NCI-H2196 treated with DMSO at 0.1 percent for 48 hours (cell line): Measurements from ENCODE around the gene LEMD2.

Source experiments
- DNase-seq: peaks from one replicate; lab custom pipeline; 2025; ENCODE audit not compliant: unreplicated experiment; lab: John Stamatoyannopoulos, UW

LEMD2 gene

GRCh38 chr6:33725222-33725621 lies 63.7 kb downstream of the LEMD2 start:
- no peak for DNase-seq

GRCh38 chr6:33724102-33725023 lies 64.6 kb downstream of the LEMD2 start:
- no peak for DNase-seq

- no peak for DNase-seq
Observed at GRCh38 chr6:33723371-33724085, 65.4 kb downstream of the LEMD2 start.

- no peak for DNase-seq
Observed at GRCh38 chr6:33722103-33722623, 66.8 kb downstream of the LEMD2 start.

GRCh38 chr6:33721508-33721907 lies 67.4 kb downstream of the LEMD2 start:
- DNase-seq, result no peak
